ENCODE results near the gene UBR3. TPM values are rescaled to one million over a fixed set of nuclear protein-coding genes. Genes with fewer than 3 reads are reported as not detected.
"Not testable (repeated sequence)": the region's sequence is repeated elsewhere in the genome, so short reads cannot be mapped to it uniquely, and the experiment has no call there.

Gene UBR3
- total and polyA plus RNA-seq, 4 donors, result 6.1 to 63.9 (median 41.2) TPM

- H3K4me1 ChIP-seq (ENCODE audit: control insufficient read depth in 1 of 2, insufficient read depth in 2 of 2, low read length in 2 of 2), result no peaks in the 10 kb centered on the region
- H3K27me3 ChIP-seq (ENCODE audit: control insufficient read depth in 1 of 2, insufficient read depth in 2 of 2, low read length in 1 of 2), result no peaks in the 10 kb centered on the region
- no peak overlapping the region for H3K4me3 ChIP-seq (ENCODE audit: low read length in 2 of 2)
- H3K9me3 ChIP-seq (ENCODE audit: control insufficient read depth, low read length), result no peaks in the 10 kb centered on the region
- H3K27ac ChIP-seq (ENCODE audit: low read depth in 1 of 2, low read length in 2 of 2), result no peak overlapping the region
- ATAC-seq (ENCODE audit: low FRiP score), result no peak
- no peaks in the 10 kb centered on the region for H3K36me3 ChIP-seq (ENCODE audit: control insufficient read depth in 1 of 2, insufficient read depth in 2 of 2, low read length in 1 of 2)
- WGBS, 2 donors, result 82 to 85% methylated on average over 5 of the region's 5 CpGs
- DNase-seq, result no peak
- intact Hi-C loops (cut with DNase I), result no loop called here
Observed at GRCh38 chr2:169797601-169798000, 29.7 kb upstream of the UBR3 start.

DNA sequence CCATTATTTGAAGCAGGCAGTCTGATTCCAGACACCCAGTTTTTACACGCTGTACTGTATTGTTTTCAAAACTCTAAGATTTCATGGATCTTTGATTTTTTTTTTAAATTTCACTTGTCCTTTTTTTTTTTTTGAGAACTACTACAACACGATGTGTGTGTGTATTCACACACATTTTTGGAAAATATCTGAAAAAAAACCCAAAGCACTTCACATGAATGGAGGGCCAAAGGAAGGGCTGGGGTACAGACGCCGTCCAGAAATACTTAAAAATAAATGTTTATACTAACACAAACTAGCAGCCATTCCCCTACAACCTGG is 28.9 kb upstream of the UBR3 start:
- Histone ChIP-seq H3K36me3 (ENCODE audit: control insufficient read depth in 1 of 2, insufficient read depth in 2 of 2, low read length in 1 of 2) (no peaks in the 10 kb centered on the region), H3K9me3 (ENCODE audit: control insufficient read depth, low read length) (no peaks in the 10 kb centered on the region), H3K27ac (ENCODE audit: low read depth in 1 of 2, low read length in 2 of 2) (no peak overlapping the region), H3K4me3 (ENCODE audit: low read length in 2 of 2) (peak overlapping the region; percentile 61 to 88), H3K27me3 (ENCODE audit: control insufficient read depth in 1 of 2, insufficient read depth in 2 of 2, low read length in 1 of 2) (no peaks in the 10 kb centered on the region), H3K4me1 (ENCODE audit: control insufficient read depth in 1 of 2, insufficient read depth in 2 of 2, low read length in 2 of 2) (no peaks in the 10 kb centered on the region)
- 2 to 4% methylated on average over 4 of the region's 4 CpGs for WGBS, 2 donors
- ATAC-seq (ENCODE audit: low FRiP score) (no peak), DNase-seq (no peak)
- intact Hi-C loops (cut with DNase I), result no loop called here

DNA sequence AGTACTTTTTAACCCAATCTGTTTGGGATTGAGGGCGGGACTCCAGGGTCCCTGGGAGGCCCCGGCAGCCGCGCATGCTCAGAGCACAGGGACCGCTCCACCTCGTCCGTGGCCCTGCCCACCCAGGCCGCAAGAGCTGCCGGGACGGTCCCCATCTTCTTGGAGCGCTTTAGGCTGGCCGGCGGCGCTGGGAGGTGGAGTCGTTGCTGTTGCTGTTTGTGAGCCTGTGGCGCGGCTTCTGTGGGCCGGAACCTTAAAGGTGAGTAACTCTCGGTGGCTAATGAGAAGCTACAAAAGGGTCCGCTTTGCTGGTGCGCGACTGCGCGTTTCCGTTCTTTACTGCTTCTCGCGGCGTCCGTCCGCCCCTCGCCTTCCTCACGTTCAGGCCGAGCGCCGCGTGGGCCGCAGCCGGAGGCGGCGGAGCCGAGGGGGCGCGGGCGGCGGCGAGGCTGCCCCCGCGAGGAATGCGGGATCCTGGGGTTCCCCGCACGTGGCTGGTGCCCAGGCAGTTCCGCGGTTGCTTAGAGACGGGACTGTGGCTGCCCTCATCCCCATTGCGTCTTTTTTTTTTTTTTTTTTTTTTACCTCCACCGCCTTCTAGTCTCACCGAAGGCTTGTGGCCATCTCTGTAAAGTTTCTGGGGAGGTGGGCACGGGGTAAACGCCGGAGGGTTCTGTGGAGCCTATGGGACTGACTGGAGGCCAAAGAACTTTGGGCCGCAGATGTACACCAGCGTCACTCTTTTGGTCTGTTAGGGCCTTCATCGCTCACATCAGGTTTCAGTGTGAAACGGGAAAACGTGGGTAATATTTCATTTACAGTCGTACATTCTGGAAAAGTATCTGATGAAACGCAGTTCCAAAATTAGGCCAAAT is 28.3 kb upstream of the UBR3 start, which contains the start of gene SSB:
Gene SSB, plus strand, starts transcription at position 154 of the 875 bp plus-strand sequence. CDS start 2,090 bp downstream, outside the sequence.
- intact Hi-C loops (cut with DNase I), result no loop called here
- DNase-seq, result peak; percentile 95 to 98
- 0% methylated on average over 44 to 67 of the region's 67 CpGs for WGBS, 2 donors
- Histone ChIP-seq H3K4me1 (ENCODE audit: control insufficient read depth in 1 of 2, insufficient read depth in 2 of 2, low read length in 2 of 2) (peaks cover 0 to 2% of the 10 kb centered on the region in 2 donors), H3K27ac (ENCODE audit: low read depth in 1 of 2, low read length in 2 of 2) (peak within 1 kb of the TSS in 1 of 2 donors; percentile 70), H3K36me3 (ENCODE audit: control insufficient read depth in 1 of 2, insufficient read depth in 2 of 2, low read length in 1 of 2) (no peaks in the 10 kb centered on the region), H3K9me3 (ENCODE audit: control insufficient read depth, low read length) (no peaks in the 10 kb centered on the region), H3K4me3 (ENCODE audit: low read length in 2 of 2) (peak within 1 kb of the TSS; percentile 61 to 88), H3K27me3 (ENCODE audit: control insufficient read depth in 1 of 2, insufficient read depth in 2 of 2, low read length in 1 of 2) (no peaks in the 10 kb centered on the region)
- ATAC-seq (ENCODE audit: low FRiP score), result peak; percentile 99

DNA sequence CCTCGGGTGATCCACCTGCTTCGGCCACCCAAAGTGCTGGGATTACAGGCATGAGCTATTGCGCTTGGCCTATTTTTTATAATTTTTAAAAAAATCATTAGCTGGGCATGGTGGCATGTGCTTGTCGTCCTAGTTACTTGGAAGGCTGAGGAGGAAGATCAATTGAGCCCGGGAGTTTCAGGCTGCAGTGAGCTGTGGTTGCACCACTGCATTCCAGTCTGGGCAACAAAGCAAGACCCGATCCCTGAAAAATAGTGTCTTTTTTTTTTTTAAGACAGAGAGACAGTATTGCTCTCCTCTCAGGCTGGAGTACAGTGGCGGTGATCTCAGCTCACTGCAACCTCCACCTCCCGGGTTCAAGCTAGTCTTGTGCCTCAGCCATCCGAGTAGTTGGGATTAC is 23.8 kb upstream of the UBR3 start:
- intact Hi-C loops (cut with DNase I), result no loop called here
- H3K9me3 ChIP-seq (ENCODE audit: control insufficient read depth, low read length), result no peaks in the 10 kb centered on the region
- 90 to 94% methylated on average over 9 of the region's 9 CpGs for WGBS, 2 donors
- no peak overlapping the region for H3K27ac ChIP-seq (ENCODE audit: low read depth in 1 of 2, low read length in 2 of 2)
- no peak for ATAC-seq (ENCODE audit: low FRiP score)
- no peak for DNase-seq
- H3K4me1 ChIP-seq (ENCODE audit: control insufficient read depth in 1 of 2, insufficient read depth in 2 of 2, low read length in 2 of 2), result peaks cover 0 to 2% of the 10 kb centered on the region in 2 donors
- no peak overlapping the region for H3K4me3 ChIP-seq (ENCODE audit: low read length in 2 of 2)
- H3K27me3 ChIP-seq (ENCODE audit: control insufficient read depth in 1 of 2, insufficient read depth in 2 of 2, low read length in 1 of 2), result no peaks in the 10 kb centered on the region
- no peaks in the 10 kb centered on the region for H3K36me3 ChIP-seq (ENCODE audit: control insufficient read depth in 1 of 2, insufficient read depth in 2 of 2, low read length in 1 of 2)

DNA sequence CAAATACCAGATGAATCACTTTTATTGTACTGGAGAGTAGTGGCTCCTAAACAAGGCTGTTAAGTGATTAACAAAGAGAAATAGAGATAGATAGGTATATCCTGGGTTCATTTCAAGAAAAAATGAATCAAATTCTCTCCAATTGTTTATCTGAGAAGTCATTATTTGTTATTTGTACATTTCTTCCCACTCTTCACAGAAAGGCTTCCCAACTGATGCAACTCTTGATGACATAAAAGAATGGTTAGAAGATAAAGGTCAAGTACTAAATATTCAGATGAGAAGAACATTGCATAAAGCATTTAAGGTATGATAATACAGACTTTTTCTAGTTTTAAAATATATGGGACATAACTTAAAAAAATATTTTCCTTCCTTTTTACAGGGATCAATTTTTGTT is 20.7 kb upstream of the UBR3 start:
- H3K36me3 ChIP-seq (ENCODE audit: control insufficient read depth in 1 of 2, insufficient read depth in 2 of 2, low read length in 1 of 2), result no peaks in the 10 kb centered on the region
- DNase-seq (no peak), ATAC-seq (ENCODE audit: low FRiP score) (no peak)
- H3K27ac ChIP-seq (ENCODE audit: low read depth in 1 of 2, low read length in 2 of 2), result no peak overlapping the region
- H3K9me3 ChIP-seq (ENCODE audit: control insufficient read depth, low read length), result no peaks in the 10 kb centered on the region
- no peak overlapping the region for H3K4me3 ChIP-seq (ENCODE audit: low read length in 2 of 2)
- intact Hi-C loops (cut with DNase I), result no loop called here
- H3K4me1 ChIP-seq (ENCODE audit: control insufficient read depth in 1 of 2, insufficient read depth in 2 of 2, low read length in 2 of 2), result peaks cover 0 to 2% of the 10 kb centered on the region in 2 donors
- no peaks in the 10 kb centered on the region for H3K27me3 ChIP-seq (ENCODE audit: control insufficient read depth in 1 of 2, insufficient read depth in 2 of 2, low read length in 1 of 2)

DNA sequence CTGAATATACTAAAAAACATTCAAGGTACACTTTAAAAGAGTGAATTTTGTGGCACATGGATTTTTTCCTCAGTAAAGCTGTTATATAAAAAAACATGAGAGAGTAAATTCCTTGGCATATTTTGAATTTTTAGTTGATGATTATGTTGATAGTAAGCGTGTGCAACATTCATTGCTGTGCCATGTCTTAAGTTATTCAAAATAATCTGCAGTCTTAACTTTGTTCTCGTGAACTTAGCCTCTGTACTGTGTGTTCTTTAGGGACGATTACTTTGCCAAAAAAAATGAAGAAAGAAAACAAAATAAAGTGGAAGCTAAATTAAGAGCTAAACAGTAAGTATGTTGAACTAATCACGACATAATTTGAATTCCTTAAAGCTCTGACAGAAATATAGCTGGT is 19.0 kb upstream of the UBR3 start:
- DNase-seq, result no peak
- Histone ChIP-seq H3K9me3 (ENCODE audit: control insufficient read depth, low read length) (no peaks in the 10 kb centered on the region), H3K4me3 (ENCODE audit: low read length in 2 of 2) (no peak overlapping the region), H3K27me3 (ENCODE audit: control insufficient read depth in 1 of 2, insufficient read depth in 2 of 2, low read length in 1 of 2) (no peaks in the 10 kb centered on the region), H3K27ac (ENCODE audit: low read depth in 1 of 2, low read length in 2 of 2) (no peak overlapping the region), H3K4me1 (ENCODE audit: control insufficient read depth in 1 of 2, insufficient read depth in 2 of 2, low read length in 2 of 2) (peaks cover 0 to 2% of the 10 kb centered on the region in 2 donors), H3K36me3 (ENCODE audit: control insufficient read depth in 1 of 2, insufficient read depth in 2 of 2, low read length in 1 of 2) (peaks cover 0 to 2% of the 10 kb centered on the region in 2 donors)
- intact Hi-C loops (cut with DNase I), result no loop called here
- WGBS, 2 donors, result 2 to 6% methylated on average over 4 of the region's 4 CpGs
- no peak for ATAC-seq (ENCODE audit: low FRiP score)

GRCh38 chr2:169815849-169816248 is 11.4 kb upstream of the UBR3 start:
- Histone ChIP-seq H3K4me3 (ENCODE audit: low read length in 2 of 2) (no peak overlapping the region), H3K27ac (ENCODE audit: low read depth in 1 of 2, low read length in 2 of 2) (no peak overlapping the region), H3K27me3 (ENCODE audit: control insufficient read depth in 1 of 2, insufficient read depth in 2 of 2, low read length in 1 of 2) (no peaks in the 10 kb centered on the region), H3K36me3 (ENCODE audit: control insufficient read depth in 1 of 2, insufficient read depth in 2 of 2, low read length in 1 of 2) (peaks cover 0 to 9% of the 10 kb centered on the region in 2 donors), H3K9me3 (ENCODE audit: control insufficient read depth, low read length) (no peaks in the 10 kb centered on the region), H3K4me1 (ENCODE audit: control insufficient read depth in 1 of 2, insufficient read depth in 2 of 2, low read length in 2 of 2) (peaks cover 0 to 5% of the 10 kb centered on the region in 2 donors)
- 0 to 7% methylated on average over 1 of the region's 1 CpG for WGBS, 2 donors
- ATAC-seq (ENCODE audit: low FRiP score) (no peak), DNase-seq (no peak)
- intact Hi-C loops (cut with DNase I), result no loop called here

- H3K9me3 ChIP-seq (ENCODE audit: control insufficient read depth, low read length); intact Hi-C loops (cut with DNase I); H3K27me3 ChIP-seq (ENCODE audit: control insufficient read depth in 1 of 2, insufficient read depth in 2 of 2, low read length in 1 of 2); H3K27ac ChIP-seq (ENCODE audit: low read depth in 1 of 2, low read length in 2 of 2); H3K36me3 ChIP-seq (ENCODE audit: control insufficient read depth in 1 of 2, insufficient read depth in 2 of 2, low read length in 1 of 2); H3K4me3 ChIP-seq (ENCODE audit: low read length in 2 of 2); DNase-seq; ATAC-seq (ENCODE audit: low FRiP score); H3K4me1 ChIP-seq (ENCODE audit: control insufficient read depth in 1 of 2, insufficient read depth in 2 of 2, low read length in 2 of 2): not testable (repeated sequence)
Observed at GRCh38 chr2:169816961-169817360, 10.3 kb upstream of the UBR3 start.

- ATAC-seq (ENCODE audit: low FRiP score); H3K4me1 ChIP-seq (ENCODE audit: control insufficient read depth in 1 of 2, insufficient read depth in 2 of 2, low read length in 2 of 2); H3K27me3 ChIP-seq (ENCODE audit: control insufficient read depth in 1 of 2, insufficient read depth in 2 of 2, low read length in 1 of 2); H3K4me3 ChIP-seq (ENCODE audit: low read length in 2 of 2); H3K36me3 ChIP-seq (ENCODE audit: control insufficient read depth in 1 of 2, insufficient read depth in 2 of 2, low read length in 1 of 2); H3K27ac ChIP-seq (ENCODE audit: low read depth in 1 of 2, low read length in 2 of 2); H3K9me3 ChIP-seq (ENCODE audit: control insufficient read depth, low read length); DNase-seq; intact Hi-C loops (cut with DNase I): not testable (repeated sequence)
- WGBS, 2 donors, result 96 to 98% methylated on average over 6 of the region's 6 CpGs
Observed at GRCh38 chr2:169817369-169817768, 9.9 kb upstream of the UBR3 start.
